D341Med (cell line): ENCODE measurements around the gene FOXD4L1.
"Not testable (repeated sequence)": the region's sequence is repeated elsewhere in the genome, so short reads cannot be mapped to it uniquely, and the experiment has no call there.

Experiments
- DNase-seq: peaks from one replicate; pipeline ENCODE4 v3.0.0; 2012; ENCODE audit warnings: low spot score

Gene FOXD4L1

DNA sequence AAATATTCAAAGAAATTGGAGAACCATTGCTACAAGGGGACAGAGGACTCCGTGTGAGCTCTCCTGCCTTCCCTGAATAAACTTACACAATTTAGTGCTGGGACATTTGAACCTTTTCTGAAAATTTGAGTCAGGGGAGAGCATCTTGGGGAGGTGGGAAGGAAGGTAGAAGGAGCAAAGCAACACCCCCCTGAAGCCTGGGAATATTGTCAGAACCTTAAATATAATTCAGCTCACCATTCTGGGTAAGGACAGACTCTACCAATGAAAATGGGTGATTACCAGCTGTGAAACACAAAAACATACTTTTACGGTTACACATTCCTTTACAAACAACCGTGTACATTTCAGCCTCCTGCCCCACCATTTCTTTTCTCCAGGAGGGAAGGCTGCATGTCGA lies at the start of gene FOXD4L1:
Gene FOXD4L1, plus strand, starts transcription at position 301 of the 400 bp plus-strand sequence. CDS start 592 bp downstream, outside the sequence.
- DNase-seq = not testable (repeated sequence)

DNA sequence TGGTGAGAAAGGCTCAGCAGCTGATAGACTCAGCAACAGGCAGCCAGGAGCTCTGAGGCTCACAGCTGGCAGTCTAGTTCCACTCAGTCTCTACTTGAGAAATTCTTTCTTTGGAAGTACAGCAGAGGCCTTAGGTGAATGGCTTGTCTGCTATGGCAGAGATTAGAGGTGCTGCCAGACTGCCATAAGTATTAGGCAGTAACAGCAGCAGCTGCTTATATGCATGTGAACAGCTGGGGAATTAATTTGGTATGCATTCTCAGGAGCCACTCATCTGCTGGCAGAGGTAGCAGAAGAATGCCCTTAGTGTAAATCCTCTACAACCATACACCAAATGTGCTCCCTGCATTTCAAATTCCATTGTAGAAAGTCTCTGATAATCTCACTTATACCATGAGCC lies 32.7 kb upstream of the FOXD4L1 start:
- not testable (repeated sequence) for DNase-seq

DNA sequence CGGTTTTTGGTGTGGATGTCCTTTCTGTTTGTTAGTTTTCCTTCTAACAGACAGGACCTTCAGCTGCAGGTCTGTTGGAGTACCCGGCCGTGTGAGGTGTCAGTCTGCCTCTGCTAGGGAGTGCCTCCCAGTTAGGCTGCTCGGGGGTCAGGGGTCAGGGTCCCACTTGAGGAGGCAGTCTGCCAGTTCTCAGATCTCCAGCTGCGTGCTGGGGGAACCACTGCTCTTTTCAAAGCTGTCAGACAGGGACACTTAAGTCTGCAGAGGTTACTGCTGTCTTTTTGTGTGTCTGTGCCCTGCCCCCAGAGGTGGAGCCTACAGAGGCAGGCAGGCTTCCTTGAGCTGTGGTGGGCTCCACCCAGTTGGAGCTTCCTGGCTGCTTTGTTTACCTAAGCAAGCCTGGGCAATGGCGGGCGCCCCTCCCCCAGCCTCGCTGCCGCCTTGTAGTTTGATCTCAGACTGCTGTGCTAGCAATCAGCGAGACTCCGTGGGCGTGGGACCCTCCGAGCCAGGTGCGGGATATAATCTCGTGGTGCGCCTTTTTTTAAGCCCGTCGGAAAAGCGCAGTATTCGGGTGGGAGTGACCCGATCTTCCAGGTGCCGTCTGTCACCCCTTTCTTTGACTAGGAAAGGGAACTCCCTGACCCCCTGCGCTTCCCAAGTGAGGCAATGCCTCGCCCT lies 21.6 kb upstream of the FOXD4L1 start:
- not testable (repeated sequence) for DNase-seq

DNA sequence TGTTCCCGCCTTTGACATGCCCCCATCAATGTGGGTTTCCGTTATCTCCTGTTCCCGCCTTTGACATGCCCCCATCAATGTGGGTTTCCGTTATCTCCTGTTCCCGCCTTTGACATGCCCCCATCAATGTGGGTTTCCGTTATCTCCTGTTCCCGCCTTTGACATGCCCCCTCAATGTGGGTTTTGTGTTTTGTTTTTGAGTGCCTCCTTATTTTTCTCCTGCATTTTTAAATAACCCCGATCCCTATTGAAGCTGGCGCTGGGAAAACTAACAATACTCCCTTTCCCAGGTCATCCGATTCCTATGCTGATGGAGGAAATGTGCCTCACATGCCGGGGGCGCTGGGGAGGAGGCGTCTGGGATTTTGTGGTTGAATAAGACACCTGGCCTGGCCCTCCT lies 1.9 kb upstream of the FOXD4L1 start:
- not testable (repeated sequence) for DNase-seq

DNA sequence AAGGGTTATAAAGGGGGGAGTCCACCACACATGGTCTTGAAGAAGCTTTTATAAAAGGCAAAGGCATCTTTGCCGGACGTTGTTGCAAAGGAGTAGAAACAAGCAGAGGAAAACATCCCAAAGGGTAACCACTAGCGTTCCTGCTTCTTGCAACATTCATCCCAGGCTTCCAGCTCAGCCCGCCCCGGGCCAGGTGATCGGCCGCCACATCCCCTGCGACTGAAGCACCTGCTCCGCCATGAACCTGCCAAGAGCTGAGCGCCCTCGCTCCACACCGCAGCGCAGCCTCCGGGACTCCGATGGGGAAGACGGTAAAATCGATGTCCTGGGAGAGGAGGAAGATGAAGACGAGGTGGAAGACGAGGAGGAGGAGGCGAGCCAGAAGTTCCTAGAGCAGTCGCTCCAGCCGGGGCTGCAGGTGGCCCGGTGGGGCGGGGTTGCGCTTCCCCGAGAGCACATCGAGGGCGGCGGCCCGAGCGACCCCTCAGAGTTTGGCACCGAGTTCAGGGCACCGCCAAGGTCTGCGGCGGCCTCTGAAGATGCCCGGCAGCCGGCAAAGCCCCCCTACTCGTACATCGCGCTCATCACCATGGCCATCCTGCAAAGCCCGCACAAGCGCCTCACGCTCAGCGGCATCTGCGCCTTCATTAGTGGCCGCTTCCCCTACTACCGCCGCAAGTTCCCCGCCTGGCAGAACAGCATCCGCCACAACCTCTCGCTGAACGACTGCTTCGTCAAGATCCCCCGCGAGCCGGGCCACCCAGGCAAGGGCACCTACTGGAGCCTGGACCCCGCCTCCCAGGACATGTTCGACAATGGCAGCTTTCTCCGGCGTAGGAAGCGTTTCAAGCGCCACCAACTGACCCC lies 787 bp downstream of the FOXD4L1 start:
- DNase-seq = not testable (repeated sequence)

DNA sequence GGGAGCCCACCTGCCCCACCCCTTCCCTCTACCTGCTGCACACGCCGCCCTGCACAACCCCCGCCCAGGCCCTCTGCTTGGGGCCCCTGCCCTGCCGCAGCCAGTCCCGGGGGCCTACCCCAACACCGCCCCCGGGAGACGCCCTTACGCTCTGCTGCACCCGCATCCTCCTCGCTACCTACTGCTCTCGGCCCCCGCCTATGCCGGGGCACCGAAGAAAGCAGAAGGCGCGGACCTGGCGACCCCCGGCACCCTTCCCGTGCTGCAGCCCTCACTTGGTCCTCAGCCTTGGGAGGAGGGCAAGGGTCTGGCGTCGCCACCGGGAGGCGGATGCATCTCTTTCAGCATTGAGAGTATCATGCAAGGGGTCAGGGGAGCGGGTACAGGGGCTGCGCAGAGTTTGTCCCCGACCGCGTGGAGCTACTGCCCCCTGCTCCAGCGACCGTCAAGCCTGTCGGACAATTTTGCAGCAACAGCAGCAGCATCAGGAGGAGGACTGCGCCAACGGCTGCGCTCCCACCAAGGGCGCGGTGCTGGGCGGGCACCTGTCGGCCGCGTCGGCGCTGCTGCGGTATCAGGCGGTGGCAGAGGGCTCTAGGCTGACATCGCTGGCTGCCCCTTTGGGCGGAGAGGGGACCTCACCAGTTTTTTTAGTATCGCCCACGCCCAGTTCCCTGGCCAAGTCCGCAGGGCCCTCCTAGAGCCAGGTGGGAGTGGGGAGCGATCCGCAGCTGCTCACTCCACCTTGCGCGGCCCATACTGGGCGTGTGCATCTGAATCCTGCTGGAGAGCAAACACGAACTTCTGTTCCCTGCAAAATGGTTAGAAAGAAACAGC lies 1.6 kb downstream of the FOXD4L1 start:
- DNase-seq = peak; percentile 2

DNA sequence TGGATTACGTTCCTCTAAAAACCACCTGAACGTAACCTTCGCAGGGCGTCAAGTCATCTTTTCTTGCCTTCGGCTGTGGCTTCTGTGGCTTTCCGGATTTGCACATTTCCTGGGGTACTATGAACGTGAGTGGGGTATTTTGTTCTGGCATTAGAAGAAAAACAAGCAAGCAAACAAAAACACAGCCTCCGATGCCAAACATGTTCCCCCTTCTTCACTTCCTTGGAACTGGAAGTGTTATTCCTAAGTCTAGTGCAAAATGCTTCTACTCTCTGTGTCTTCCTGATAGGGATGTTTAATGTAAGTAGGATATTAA lies 2.2 kb downstream of the FOXD4L1 start:
- DNase-seq = not testable (repeated sequence)

DNA sequence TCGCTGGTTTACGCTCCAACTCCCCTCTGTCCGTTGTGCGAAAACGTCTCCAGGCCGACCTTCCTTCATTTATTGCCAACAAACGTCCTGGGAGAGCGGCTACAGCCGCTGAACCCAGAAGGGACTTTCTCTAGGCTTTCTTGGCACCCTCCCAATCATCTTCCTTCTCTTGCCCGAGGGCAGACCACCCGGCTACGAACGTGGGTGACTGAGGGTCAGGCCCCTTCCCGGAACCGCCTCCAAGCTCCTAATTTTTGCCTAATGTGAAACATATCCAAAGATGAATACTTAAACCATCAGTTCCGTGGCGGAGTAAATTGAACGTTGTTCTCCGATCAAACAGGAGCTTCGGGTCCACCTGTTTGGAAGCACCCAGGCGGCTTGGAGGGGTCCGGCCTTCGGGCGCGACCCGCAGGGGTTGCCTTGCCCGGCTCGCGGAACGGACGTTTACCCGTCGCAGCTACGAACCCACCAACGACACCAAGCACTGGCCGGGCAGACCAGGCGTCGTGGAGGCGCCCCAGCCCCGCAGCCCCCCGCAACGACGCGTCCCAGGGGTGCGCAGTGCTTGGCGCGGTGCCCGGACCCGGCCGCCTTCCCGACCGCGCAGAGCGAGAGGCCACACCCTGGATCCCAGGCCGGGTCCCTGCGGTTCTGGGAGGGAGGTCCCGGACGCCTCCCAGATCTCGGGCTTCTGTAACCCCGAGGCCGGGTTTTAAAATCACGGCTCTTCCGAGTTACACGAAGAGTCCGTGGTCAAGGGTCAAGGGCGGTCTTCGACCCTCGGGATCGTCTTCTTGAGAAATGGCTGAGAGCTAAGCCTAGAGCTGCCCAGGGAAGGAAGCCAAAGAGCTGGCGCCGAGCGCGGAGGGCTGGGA lies 4.0 kb downstream of the FOXD4L1 start:
- not testable (repeated sequence) for DNase-seq

DNA sequence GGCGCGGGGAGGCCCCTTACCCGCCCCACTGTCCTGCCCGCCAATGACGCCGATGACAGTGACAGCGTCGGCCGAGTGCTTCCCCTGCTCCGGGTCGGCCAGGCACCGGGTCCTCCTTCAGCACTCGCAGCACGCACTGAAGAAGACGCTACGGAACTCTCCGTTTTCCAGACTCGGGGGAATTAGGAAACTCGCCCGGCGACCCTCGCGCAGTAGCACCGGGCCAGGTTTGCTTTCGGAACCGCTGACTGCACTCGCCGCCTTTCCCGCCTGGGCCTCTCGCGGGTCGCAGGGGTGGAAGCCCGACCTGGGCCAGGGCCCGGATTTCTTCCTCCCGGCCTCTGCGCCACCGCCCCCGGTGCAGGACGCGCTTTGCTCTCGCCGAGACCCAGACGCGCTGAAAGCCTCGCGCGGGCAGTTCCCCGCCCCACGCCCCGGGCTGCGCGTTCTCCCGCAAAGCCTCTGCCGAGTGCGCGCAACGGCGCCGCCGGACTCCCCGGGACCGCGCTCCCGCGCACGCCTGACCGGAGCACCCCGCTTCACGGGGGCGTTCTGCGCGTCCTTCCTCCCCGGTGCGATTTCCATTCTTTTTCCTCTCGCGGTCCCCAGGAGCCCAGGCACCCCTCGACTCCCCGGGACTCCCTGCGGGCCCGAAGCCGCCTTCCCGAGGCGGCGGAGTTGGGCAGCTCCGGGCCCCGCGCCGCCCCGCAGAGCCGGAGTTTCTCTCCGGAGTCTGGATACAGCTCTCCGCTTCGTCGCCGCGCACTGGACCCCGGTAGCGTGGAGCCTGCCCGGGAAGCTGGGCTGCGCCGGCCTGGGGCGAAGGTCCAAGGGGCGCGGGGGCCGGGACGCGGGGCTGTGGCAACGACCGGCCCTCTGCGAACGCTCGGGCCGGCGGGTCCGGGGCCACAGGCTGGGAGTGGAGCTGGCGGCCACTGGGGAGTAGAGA lies 4.9 kb downstream of the FOXD4L1 start:
- DNase-seq = peak; percentile 52

DNA sequence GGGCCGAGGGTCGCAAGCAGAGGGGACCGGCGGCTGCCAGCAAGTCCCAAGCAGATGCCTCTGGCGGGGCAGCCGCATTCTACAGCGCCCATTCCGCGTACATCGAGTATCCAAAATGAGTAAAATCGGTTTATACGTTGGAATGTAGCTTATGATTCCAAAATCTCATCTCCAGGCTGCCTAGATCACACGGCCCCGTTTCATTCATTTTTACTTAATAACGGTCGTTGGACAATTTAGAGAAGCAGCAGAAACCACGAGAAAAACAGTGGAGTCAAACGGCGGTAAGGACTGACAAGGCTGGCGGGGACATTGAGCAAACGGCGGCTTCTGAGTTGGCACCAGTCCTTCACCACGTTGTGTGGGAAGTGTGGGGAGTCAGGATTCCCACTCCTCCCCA lies 5.6 kb downstream of the FOXD4L1 start:
- peak; percentile 2 for DNase-seq

DNA sequence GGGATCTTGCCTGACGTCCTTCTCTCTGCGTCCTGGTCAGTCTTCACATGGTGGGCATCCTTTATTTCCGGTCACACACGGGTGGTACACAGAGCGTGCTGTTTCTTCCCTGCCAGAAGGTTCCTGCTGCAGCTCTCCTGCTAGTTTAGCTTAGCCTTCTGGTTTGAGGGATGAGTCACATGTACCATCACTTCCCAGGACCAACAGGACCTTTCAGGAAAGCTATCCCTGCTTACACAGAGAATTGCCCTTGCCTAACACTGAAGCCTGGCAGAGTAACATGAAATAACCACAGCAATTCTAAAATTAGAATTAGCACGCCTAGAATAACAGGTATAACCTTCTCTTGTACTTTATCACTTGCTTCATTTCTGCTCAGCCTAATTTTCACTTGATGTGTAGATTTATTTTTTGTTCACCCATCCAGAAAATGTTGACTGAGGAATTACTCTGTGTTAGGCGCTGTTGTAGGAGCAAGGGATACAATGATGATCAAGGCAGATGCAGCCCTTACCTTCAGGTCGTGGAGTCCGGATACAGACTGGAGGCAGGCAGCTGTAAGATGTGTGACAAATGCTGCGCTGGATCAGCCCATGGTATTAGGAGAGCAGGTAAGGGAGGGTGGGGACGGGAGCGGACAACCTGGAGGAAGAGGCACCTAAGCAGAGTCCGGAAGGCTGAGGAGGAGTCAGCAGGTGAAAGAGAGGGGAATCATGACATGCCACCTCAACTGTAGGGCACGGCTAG lies 9.1 kb downstream of the FOXD4L1 start:
- not testable (repeated sequence) for DNase-seq

DNA sequence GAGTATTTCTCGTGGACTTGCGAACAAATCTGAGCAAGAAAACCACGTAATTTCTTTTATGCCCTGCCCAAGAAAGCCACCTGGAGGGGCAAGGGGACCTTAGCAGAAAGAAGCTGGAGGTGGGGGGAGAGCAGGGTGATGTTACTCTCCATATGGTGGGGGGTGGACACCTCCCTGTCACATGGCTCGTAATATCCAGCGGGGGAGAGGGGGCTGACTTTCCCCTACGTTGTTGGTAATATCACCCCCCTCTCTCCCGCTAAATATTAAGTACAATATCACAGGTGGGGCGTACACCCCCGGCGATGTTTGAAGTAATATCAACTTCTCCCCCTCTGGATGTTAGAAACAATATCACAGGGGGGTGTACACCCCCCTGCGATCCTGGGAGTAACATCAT lies 9.7 kb downstream of the FOXD4L1 start:
- DNase-seq = not testable (repeated sequence)

DNA sequence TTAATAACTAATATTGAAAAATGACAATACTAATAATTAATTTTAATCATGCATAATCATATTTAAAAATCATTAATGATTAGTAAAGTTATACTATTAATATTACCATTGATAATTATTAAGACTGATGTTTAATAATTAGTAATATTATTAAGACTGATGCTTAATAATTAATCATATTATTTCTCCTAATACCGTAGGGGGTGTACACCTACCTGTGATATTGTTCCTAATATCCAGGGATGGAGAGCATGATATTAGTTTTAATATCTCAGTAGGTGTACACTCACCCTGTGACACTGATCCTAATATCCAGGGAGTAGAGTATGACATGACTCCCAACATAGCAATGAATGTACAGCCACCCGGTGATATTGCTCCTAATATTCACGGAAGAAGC lies 12.4 kb downstream of the FOXD4L1 start:
- not testable (repeated sequence) for DNase-seq

DNA sequence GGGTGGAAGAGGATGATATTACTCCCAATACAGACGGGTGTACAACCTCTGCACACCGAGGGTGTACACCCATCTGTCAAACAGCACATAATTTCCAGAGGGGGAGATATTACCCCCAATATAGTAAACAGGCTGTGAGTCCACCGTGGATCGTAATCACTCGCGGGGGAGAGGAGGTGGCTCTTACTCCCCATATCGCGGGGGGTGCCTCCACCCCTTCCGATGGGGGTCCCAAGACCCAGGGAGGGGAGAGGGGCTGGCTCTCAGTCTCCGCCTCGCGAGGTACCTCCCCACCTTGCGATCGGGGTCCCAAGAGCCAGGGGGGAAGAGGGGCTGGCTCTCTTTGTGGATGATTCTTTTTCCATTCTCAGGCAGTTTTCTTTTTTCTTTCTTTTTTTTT lies 13.4 kb downstream of the FOXD4L1 start:
- DNase-seq = peak; percentile 3

DNA sequence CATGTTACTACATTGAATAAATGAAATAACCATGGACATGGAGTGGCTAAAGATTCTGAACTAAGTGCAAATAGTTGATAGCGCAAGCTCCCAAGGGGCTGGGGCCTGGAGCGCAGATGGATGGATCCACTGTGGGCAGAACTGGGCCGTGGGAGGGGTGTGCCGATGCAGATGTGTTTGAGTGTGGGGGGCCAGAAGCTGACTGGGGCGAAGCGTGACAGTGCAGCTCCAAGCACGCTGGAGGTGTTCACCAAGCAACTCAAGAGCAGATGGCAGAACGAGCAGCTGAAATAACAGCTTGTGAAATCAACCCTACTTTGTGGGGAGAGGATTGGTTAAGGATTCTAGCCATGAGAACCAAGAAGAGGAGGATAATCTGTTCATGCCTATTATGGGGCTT lies 17.0 kb downstream of the FOXD4L1 start:
- not testable (repeated sequence) for DNase-seq

DNA sequence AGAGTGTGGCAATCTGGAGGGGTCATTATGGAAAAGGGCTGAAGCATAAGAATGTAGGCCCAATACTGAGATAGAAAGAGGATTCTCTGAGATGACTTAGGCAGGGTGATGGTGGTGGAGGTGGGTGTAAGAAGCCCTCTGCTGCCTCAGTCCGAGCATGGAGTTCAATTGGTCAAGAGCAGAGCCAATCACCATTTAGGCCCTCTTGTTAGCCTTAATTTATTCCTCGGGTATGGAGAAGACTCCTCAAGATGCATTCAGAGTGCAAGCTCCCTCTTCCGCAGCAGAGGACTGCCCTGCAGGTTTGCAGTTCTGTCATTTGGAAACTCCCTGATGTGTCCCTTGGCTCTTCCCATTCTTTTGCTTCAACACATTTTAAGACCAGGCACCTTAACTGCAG lies 17.5 kb downstream of the FOXD4L1 start:
- not testable (repeated sequence) for DNase-seq

DNA sequence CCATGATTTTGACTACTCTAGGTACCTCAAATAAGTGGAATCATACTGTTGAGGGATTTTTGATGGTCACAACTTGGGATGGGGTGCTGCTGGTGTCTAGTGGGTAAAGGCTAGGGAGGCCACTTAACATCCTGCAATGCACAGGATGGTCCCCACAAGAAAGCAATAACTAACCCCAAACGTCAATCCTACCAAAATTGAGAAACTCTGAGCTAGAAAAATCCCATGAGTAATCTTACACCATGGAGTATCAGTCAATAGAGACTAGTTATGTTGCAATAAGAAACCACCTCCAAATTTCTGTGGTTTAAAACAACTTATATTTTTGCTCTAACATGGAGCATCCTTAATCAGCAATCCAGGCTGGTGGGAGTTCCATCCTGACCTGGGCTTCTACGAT lies 18.6 kb downstream of the FOXD4L1 start:
- DNase-seq = not testable (repeated sequence)

DNA sequence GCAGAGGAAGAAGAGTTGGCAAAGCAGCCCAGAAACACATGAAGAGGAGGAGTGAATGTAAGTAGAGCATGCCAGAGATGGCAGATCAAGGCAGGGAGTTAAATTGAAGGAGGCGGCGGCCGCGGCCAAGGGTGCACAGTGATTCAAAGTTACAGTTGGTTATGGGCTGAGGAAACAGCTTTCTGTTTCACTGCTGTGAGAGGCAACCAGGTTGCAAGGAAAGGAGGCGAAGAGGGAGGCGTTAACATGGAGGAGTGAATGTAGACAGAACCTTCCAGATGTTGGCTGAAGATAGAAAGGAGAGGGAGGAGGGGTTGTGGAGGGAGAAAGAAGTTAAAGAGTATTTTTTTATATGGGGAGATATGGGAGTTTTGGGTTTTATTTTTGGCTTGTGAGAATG lies 22.4 kb downstream of the FOXD4L1 start:
- not testable (repeated sequence) for DNase-seq

DNA sequence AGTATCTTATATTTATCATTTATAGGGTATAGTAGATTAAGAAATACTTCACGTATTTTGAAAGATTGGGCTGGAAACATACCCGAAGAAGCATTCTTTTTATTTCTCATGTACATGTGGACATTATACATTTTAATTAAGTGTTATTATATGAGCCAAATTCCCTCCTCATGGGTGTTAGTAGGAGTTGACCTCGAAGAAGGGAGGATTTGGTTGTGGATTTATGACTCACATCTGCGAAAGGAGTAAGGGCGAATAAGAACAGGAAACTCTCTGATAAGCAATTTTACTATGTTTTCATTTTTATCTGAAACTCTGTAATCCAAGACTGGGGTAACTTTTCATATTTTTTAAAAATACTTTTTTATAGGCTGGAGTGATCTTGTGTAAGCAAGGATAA lies 23.0 kb downstream of the FOXD4L1 start:
- not testable (repeated sequence) for DNase-seq

DNA sequence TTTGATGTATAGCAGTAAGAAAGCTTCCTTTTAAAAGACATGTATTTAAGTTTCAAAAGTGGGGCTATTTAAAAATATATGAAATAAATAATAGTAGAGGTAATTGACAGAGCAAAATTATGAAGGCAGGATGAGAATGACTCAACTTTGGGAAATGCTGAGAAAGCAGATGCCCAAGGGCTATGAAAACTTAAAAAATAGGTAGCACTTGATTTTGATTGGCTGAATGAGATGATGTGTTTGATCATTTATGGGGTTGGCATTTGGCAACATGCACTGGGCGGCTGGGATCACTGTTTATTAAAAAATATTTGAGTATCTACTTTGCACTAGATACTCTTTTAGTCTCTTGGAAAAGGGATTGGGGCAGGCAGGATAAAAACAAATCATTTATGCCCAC lies 26.5 kb downstream of the FOXD4L1 start:
- DNase-seq = not testable (repeated sequence)
